Adrenal gland (tissue), 12 donors: ENCODE data around the gene SELL. TPM values are rescaled to one million over a fixed set of nuclear protein-coding genes. Genes with fewer than 3 reads are reported as not detected.

ENCODE experiments used
- DNase-seq, 7 donors: peaks; one replicate each; pipeline ENCODE4 v3.0.0-alpha.2; 2019 to 2020
- H3K27ac ChIP-seq, 5 donors: fragments of 200-600 bp; sonication (generic) in 4 of 5; 1 replicate in 3 of 5; 2 replicates in 2 of 5; pipeline versions ENCODE4 v1.5.1 to v1.8.0; 2016 to 2020; ENCODE audit warnings: mild to moderate bottlenecking in 1 of 5
- H3K27me3 ChIP-seq: fragments of 200-600 bp; 2 replicates; pipeline ENCODE4 v1.8.0; 2021
- H3K36me3 ChIP-seq, 2 donors: fragments of 200-600 bp; replicated peaks in 1 of 2; 1 replicate in 1 of 2; 2 replicates in 1 of 2; pipeline versions ENCODE4 v1.5.1 to v1.8.0; 2018 to 2022
- H3K4me1 ChIP-seq, 2 donors: fragments of 200-600 bp; replicated peaks in 1 of 2; 1 replicate in 1 of 2; 2 replicates in 1 of 2; pipeline versions ENCODE4 v1.5.1 to v1.8.0; 2018 to 2021
- H3K4me3 ChIP-seq, 4 donors: fragments of 200-600 bp; sonication (generic) in 3 of 4; one replicate each; pipeline ENCODE4 v1.5.1; 2016 to 2018
- H3K9me3 ChIP-seq, 3 donors: fragments of 200-600 bp; sonication (generic) in 1 of 3; replicated peaks in 1 of 3; 1 replicate in 2 of 3; 2 replicates in 1 of 3; pipeline versions ENCODE4 v1.5.1 to v1.8.0; 2016 to 2021
- CTCF ChIP-seq, 6 experiments: fragments of 450-650 bp in 4 of 6; fragments of 200-600 bp in 2 of 6; sonication (generic) in 1 of 6; IDR thresholded peaks; 1 replicate in 5 of 6; 2 replicates in 1 of 6; pipeline versions ENCODE4 v1.5.1 to v1.8.0; 2016 to 2021; ENCODE audit warnings: antibody characterized with exemption in 6 of 6, mild to moderate bottlenecking in 2 of 6, moderate library complexity in 1 of 6
- POLR2A ChIP-seq, 2 donors: fragments of 450-650 bp; IDR thresholded peaks; one replicate each; pipeline ENCODE4 v1.6.1; 2017; ENCODE audit warnings: antibody characterized with exemption in 2 of 2, mild to moderate bottlenecking in 2 of 2, moderate library complexity in 1 of 2
- WGBS, 4 donors: extraction: QIAGEN DNeasy Blood & Tissue Kit in 2 of 4; methylation state at CpG; one replicate each; pipeline versions ENCODE4 v1.1.5 to v1.1.7; 2013 to 2017; 5-methylcytosine and 5-hydroxymethylcytosine counted together
- intact Hi-C, 2 donors: fragments of 100-400 bp; cut with DNase I; formaldehyde crosslinking; loops; one replicate each; pipeline versions ENCODE4 v1.14.1 to v1.15.0; 2022 to 2023
- polyA plus RNA-seq, 3 donors: library from polyadenylated mRNA; stranded (reverse); fragments of 200-250 nt in 2 of 3; fragments of 350-450 nt in 1 of 3; fragmentation: Illumina TruSeq in 1 of 3; extraction: RNeasy Lipid Tissue Mini Kit (QIAGEN cat#74804) in 1 of 3; gene quantifications; one replicate each; pipeline ENCODE4 v1.2.3, GENCODE V29; 2013 to 2014
- total RNA-seq, 9 donors: library from RNA; depleted of rRNA in 4 of 9; stranded (reverse); fragments of >200 nt in 4 of 9; fragments of 120-200 nt in 1 of 9; fragmentation: NEBNext Ultra II Directional in 1 of 9; extraction: Animal tissue kit (Norgen Biotek cat#: 25700) in 1 of 9; gene quantifications; one replicate each; pipeline versions ENCODE4 v1.1.0 to v1.2.4, GENCODE V29; 2013 to 2023
- donor health status: healthy with polysubstance abuse.
- donor health status: Bipolar disorder and iron deficiency.
- donor health status: DM: yes; HTN: yes; CAD: no.
- donor health status: DM: no; HTN: no; CAD: no.
- donor health status: DM: no; HTN: no; CAD: no.
- donor health status: DM: yes; HTN: yes; CAD: no.

The SELL gene
- total and polyA plus RNA-seq, 12 donors, result 0.61 to 2.5 (median 1.1) TPM

GRCh38 chr1:169727307-169727706, 15.9 kb upstream of the SELL start:
- TF ChIP-seq CTCF (IDR thresholded peaks at IDR 0.05) (no peak), POLR2A (IDR thresholded peaks at IDR 0.05) (no peak)
- no peaks in the 10 kb centered on the region for H3K36me3 ChIP-seq
- no peaks in the 10 kb centered on the region for H3K9me3 ChIP-seq
- H3K27me3 ChIP-seq, result no peaks in the 10 kb centered on the region
- 78 to 80% (median 79%) methylated on average over 6 of the region's 6 CpGs for WGBS, 4 donors
- no peaks in the 10 kb centered on the region for H3K4me1 ChIP-seq
- intact Hi-C loops, result no loop called here
- DNase-seq, result no peak
- H3K27ac ChIP-seq, result no peak overlapping the region
- no peak overlapping the region for H3K4me3 ChIP-seq

GRCh38 chr1:169726851-169727250, 15.4 kb upstream of the SELL start:
- Histone ChIP-seq H3K27ac (no peak overlapping the region), H3K27me3 (no peaks in the 10 kb centered on the region), H3K36me3 (no peaks in the 10 kb centered on the region), H3K4me3 (no peak overlapping the region), H3K4me1 (no peaks in the 10 kb centered on the region), H3K9me3 (no peaks in the 10 kb centered on the region)
- no peak for DNase-seq
- 80 to 84% (median 82%) methylated on average over 3 of the region's 3 CpGs for WGBS, 4 donors
- TF ChIP-seq POLR2A (IDR thresholded peaks at IDR 0.05), result no peak
- no peak for TF ChIP-seq CTCF (IDR thresholded peaks at IDR 0.05)
- intact Hi-C loops, result no loop called here

- WGBS, 4 donors, result 59 to 73% (median 66%) methylated on average over 3 of the region's 3 CpGs
- H3K9me3 ChIP-seq, result no peaks in the 10 kb centered on the region
- no peak overlapping the region for H3K4me3 ChIP-seq
- intact Hi-C loops, result no loop called here
- H3K4me1 ChIP-seq, result no peaks in the 10 kb centered on the region
- H3K36me3 ChIP-seq, result no peaks in the 10 kb centered on the region
- H3K27ac ChIP-seq, result no peak overlapping the region
- no peak for DNase-seq
- TF ChIP-seq CTCF (IDR thresholded peaks at IDR 0.05), result no peak
- H3K27me3 ChIP-seq, result no peaks in the 10 kb centered on the region
Observed at GRCh38 chr1:169725930-169726329, 14.5 kb upstream of the SELL start.

GRCh38 chr1:169724168-169724567, 12.7 kb upstream of the SELL start:
- WGBS, 4 donors, result 35 to 47% (median 37%) methylated on average over 4 of the region's 4 CpGs
- intact Hi-C loops, result no loop called here
- TF ChIP-seq CTCF (IDR thresholded peaks at IDR 0.05) (no peak), POLR2A (IDR thresholded peaks at IDR 0.05) (no peak)

More at GRCh38 chr1:169724168-169724567, 12.7 kb upstream of the SELL start:
- no peak overlapping the region for H3K4me3 ChIP-seq
- no peaks in the 10 kb centered on the region for H3K9me3 ChIP-seq
- DNase-seq, result no peak
- no peak overlapping the region for H3K27ac ChIP-seq
- H3K27me3 ChIP-seq, result no peaks in the 10 kb centered on the region
- no peaks in the 10 kb centered on the region for H3K36me3 ChIP-seq
- no peaks in the 10 kb centered on the region for H3K4me1 ChIP-seq
